K562 (cell line): Measurements from ENCODE around the gene OR6K2. TPM values are rescaled to one million over a fixed set of nuclear protein-coding genes. Genes with fewer than 3 reads are reported as not detected.

Experiments
- ATF3 ChIP-seq, 2 experiments: fragments of 450-650 bp in 1 of 2; sonication (generic) in 1 of 2; formaldehyde crosslinking in 1 of 2; IDR thresholded peaks in 1 of 2; conservative IDR thresholded peaks in 1 of 2; 2 replicates each; pipeline versions ENCODE4 v1.6.1 to v1.8.1; 2016 to 2023; ENCODE audit warnings: mild to moderate bottlenecking in 2 of 2, moderate library complexity in 2 of 2, inconsistent platforms in 1 of 2, missing genetic modification reagents in 1 of 2
- CBFA2T3 ChIP-seq: fragments of 450-650 bp; IDR thresholded peaks from 2 replicates; pipeline ENCODE4 v1.6.1; 2017
- CBX3 ChIP-seq, 2 experiments: IDR thresholded peaks; 1 replicate in 1 of 2; 2 replicates in 1 of 2; pipeline ENCODE4 v1.6.1; 2012; ENCODE audit warnings: inconsistent platforms in 2 of 2, low read length in 2 of 2, borderline replicate concordance in 1 of 2, control low read depth in 1 of 2
- CEBPB ChIP-seq: fragments of 450-650 bp; IDR thresholded peaks from 2 replicates; pipeline ENCODE4 v1.6.1; 2016; ENCODE audit warnings: missing genetic modification characterization, missing compliant biosample characterization
- CHAMP1 ChIP-seq: fragments of 450-650 bp; IDR thresholded peaks from 2 replicates; pipeline ENCODE4 v1.6.1; 2016; ENCODE audit warnings: mild to moderate bottlenecking
- DACH1 ChIP-seq: fragments of 450-650 bp; IDR thresholded peaks from 2 replicates; pipeline ENCODE4 v1.6.1; 2018; ENCODE audit not compliant: partially characterized antibody
- EWSR1 ChIP-seq: fragments of 450-650 bp; IDR thresholded peaks from 2 replicates; pipeline ENCODE4 v1.6.1; 2018; ENCODE audit warnings: borderline replicate concordance, mild to moderate bottlenecking, low read depth, moderate library complexity; ENCODE audit not compliant: partially characterized antibody
- FOXP4 ChIP-seq: sonication (generic); formaldehyde crosslinking; IDR thresholded peaks from 2 replicates; pipeline ENCODE4 v1.8.0; 2022; ENCODE audit warnings: mild to moderate bottlenecking, missing genetic modification reagents, borderline replicate concordance
- GATAD2B ChIP-seq: fragments of 450-650 bp; IDR thresholded peaks from 2 replicates; pipeline ENCODE4 v1.6.1; 2017; ENCODE audit warnings: mild to moderate bottlenecking, borderline replicate concordance
- KDM1A ChIP-seq, 2 experiments: fragments of 450-650 bp; IDR thresholded peaks; 2 replicates each; pipeline ENCODE4 v1.6.1; 2016; ENCODE audit warnings: mild to moderate bottlenecking in 2 of 2
- KLF10 ChIP-seq: fragments of 250-450 bp; sonication (Bioruptor Pico); IDR thresholded peaks from 2 replicates; pipeline ENCODE4 v1.6.1; 2021; ENCODE audit warnings: matching md5 sums
- KLF6 ChIP-seq: fragments of 250-450 bp; sonication (Bioruptor Pico); IDR thresholded peaks from 2 replicates; pipeline ENCODE4 v1.4.0; 2020; ENCODE audit warnings: mild to moderate bottlenecking, moderate library complexity, borderline replicate concordance
- NFRKB ChIP-seq: fragments of 450-650 bp; IDR thresholded peaks from 2 replicates; pipeline ENCODE4 v1.6.1; 2016; ENCODE audit warnings: low read depth
- POLR2AphosphoS2 ChIP-seq: IDR thresholded peaks from 2 replicates; pipeline ENCODE4 v1.6.1; 2012; ENCODE audit warnings: low read length, improper control_type of control experiment
- RBFOX2 ChIP-seq: fragments of 200-400 bp; formaldehyde crosslinking; IDR thresholded peaks from 2 replicates; pipeline ENCODE4 v1.6.1; 2017; ENCODE audit warnings: low read depth, mild to moderate bottlenecking, low read length, moderate library complexity
- RHOXF2B ChIP-seq: fragments of 250-450 bp; sonication (Bioruptor Pico); conservative IDR thresholded peaks from 2 replicates; pipeline ENCODE4 v1.5.1; 2021
- SMARCC2 ChIP-seq: fragments of 450-650 bp; IDR thresholded peaks from 2 replicates; pipeline ENCODE4 v1.6.1; 2017; ENCODE audit warnings: antibody characterized with exemption, moderate library complexity, mild to moderate bottlenecking, low read depth
- STAT5B ChIP-seq: fragments of 250-450 bp; sonication (Bioruptor Pico); IDR thresholded peaks from 2 replicates; pipeline ENCODE4 v1.8.0; 2021; ENCODE audit warnings: mild to moderate bottlenecking, inconsistent platforms
- ZC3H8 ChIP-seq: fragments of 450-650 bp; IDR thresholded peaks from 2 replicates; pipeline ENCODE4 v1.6.1; 2017
- polyA plus RNA-seq, 8 experiments: library from polyadenylated mRNA; depleted of rRNA in 4 of 8; stranded (reverse) in 5 of 8; unstranded in 3 of 8; fragments of >200 nt; fragmentation: Nextera tagmentation in 2 of 8; fragmentation: Illumina TruSeq in 1 of 8; extraction: Ambion mirVana in 2 of 8; extraction: Trizol in 1 of 8; gene quantifications; 2 replicates each; pipeline versions ENCODE4 v1.2.1 to v1.2.3, GENCODE V29; 2011 to 2014; ENCODE audit warnings: inconsistent platforms in 1 of 8, missing spikeins in 1 of 8
- total RNA-seq, 7 experiments: library from RNA; depleted of rRNA in 6 of 7; stranded (reverse); fragments of >200 nt in 6 of 7; fragmentation: Illumina TruSeq in 2 of 7; extraction: Trizol in 2 of 7; gene quantifications; 2 replicates each; pipeline versions ENCODE4 v1.2.1 to v1.2.3, GENCODE V29; 2011 to 2021; ENCODE audit warnings: low replicate concordance in 1 of 7
- TF ChIP-seq, protein P1 (sequence below): fragments of 450-650 bp; IDR thresholded peaks from 2 replicates; pipeline ENCODE4 v1.6.1; 2017; ENCODE audit warnings: antibody characterized with exemption

The OR6K2 gene
- total and polyA plus RNA-seq, 9 of the 15 experiments (the other 6 are each of a cell fraction or from before 2014, with no cell fraction given): not detected

DNA sequence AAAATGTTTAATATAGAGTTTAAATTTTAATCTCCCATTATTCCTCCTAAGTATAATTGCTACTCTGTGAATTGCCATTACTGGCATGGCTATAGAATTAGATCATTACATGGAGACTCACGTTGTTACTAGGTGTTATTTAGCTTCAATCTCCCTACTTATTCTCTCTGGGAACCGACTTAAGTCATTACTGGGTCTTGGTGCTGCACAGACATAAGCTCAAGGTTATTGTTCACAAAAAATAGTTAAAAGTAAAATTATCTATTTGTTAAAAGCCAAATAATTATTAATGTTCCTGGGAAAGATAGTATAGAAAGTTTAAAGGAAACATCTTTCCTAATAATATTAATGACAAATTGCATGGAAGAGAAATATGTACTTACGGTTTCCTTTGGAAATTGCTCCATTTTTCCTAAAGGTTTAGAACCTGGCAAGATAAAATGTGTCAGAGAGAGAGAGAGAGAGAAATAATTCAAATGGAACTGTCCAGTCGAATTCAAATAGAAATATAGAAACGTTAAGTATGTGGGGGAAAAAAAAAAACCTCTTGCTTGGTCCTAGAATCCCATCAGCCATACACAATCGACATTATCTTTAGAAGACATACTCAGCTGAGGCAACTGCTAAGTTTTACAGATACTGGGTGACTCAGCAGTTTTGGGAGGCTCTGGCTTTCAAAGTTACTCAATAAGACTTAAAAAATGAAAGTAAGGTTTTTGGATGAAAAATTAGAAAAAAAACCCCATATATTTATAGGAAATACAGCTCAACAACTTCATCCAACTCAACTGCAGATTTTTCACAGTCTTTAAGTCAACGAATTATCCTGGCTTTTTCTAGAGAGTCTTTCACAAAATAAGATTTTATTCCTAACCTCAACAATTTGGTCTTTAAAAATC lies 14.1 kb downstream of the OR6K2 start, which contains the start of gene SPTA1 (continued):
- peak; percentile 86 for TF ChIP-seq CEBPB (tag)
- TF ChIP-seq EWSR1: no peak
- TF ChIP-seq SMARCC2: peak; percentile 94
- peak; percentile 87 for TF ChIP-seq DACH1
- no peak for TF ChIP-seq FOXP4 (CRISPR knock-in tag)
- no peak for TF ChIP-seq KLF10 (CRISPR knock-in tag)
- TF ChIP-seq CBX3 (IDR thresholded peaks at IDR 0.05; ENCODE audit: borderline replicate concordance in 1 of 2, low read length in 2 of 2): peak in 1 of 2 experiments; percentile 66; a peak in 1 of 3 replicates
- peak; percentile 50 for TF ChIP-seq ATF3 (IDR thresholded peaks at IDR 0.05)
- TF ChIP-seq ATF3 (CRISPR knock-in tag; conservative IDR thresholded peaks at IDR 0.05): no peak
- peak; percentile 94 for TF ChIP-seq NFRKB
- no peak for TF ChIP-seq POLR2AphosphoS2
- TF ChIP-seq RBFOX2: no peak
- TF ChIP-seq STAT5B (CRISPR knock-in tag): no peak
- no peak for TF ChIP-seq KLF6 (CRISPR knock-in tag)
- peak in 1 of 2 experiments; percentile 18; a peak in 2 of 4 replicates for TF ChIP-seq KDM1A (IDR thresholded peaks at IDR 0.05)
- TF ChIP-seq, protein P1, sequence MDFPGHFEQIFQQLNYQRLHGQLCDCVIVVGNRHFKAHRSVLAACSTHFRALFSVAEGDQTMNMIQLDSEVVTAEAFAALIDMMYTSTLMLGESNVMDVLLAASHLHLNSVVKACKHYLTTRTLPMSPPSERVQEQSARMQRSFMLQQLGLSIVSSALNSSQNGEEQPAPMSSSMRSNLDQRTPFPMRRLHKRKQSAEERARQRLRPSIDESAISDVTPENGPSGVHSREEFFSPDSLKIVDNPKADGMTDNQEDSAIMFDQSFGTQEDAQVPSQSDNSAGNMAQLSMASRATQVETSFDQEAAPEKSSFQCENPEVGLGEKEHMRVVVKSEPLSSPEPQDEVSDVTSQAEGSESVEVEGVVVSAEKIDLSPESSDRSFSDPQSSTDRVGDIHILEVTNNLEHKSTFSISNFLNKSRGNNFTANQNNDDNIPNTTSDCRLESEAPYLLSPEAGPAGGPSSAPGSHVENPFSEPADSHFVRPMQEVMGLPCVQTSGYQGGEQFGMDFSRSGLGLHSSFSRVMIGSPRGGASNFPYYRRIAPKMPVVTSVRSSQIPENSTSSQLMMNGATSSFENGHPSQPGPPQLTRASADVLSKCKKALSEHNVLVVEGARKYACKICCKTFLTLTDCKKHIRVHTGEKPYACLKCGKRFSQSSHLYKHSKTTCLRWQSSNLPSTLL: no peak
- peak; percentile 91 for TF ChIP-seq CBFA2T3
- 0 out of 2 replicates have a peak, but pooled peaks have one; percentile 32 for TF ChIP-seq GATAD2B
- peak; percentile 28; the same call in 1 of the 2 replicates for TF ChIP-seq ZC3H8
- peak; percentile 54; the same call in 1 of the 2 replicates for TF ChIP-seq CHAMP1
- TF ChIP-seq RHOXF2B (CRISPR knock-in tag): no peak
